Ureter (tissue), 1 donor: ENCODE measurements around the gene NMD3. TPM values are rescaled to one million over a fixed set of nuclear protein-coding genes. Genes with fewer than 3 reads are reported as not detected.

Source experiments
- DNase-seq: peaks from one replicate; pipeline ENCODE4 v3.0.0-alpha.2; 2020; ENCODE audit warnings: low spot score
- total RNA-seq: library from RNA; stranded (reverse); gene quantifications from one replicate; pipeline ENCODE4 v1.2.4, GENCODE V29; 2023
- donor health status: DM: yes; HTN: yes; CAD: no.

Gene NMD3
- total RNA-seq, 1 donor from 2014 or later = 67.2 TPM

DNA sequence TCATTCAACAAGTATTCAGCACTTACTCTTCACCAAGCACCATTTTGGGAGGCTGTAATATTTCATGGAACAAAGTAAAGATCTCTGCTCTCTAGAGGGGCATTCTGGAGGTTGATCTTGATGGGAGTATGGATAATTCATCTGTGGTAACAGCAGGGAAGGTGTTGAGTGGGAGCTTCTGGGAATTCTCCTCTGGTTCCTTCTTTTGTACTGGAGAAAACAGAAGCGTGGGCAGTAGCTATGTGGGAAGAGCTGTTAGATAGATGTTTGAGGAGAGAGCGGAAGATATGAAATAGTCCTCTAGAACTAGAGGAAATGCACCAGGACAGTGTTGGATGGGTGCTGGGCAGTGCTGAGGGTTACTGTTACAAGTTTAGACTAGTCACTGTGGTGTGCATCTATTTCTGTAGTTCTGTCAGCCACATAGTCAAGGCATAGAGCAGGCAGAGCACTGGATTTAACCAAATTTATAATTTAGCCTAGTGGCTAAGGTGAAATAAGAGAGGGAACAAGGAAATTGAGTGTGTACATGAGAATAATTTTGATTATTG is 9.6 kb downstream of the NMD3 start:
- no peak for DNase-seq

DNA sequence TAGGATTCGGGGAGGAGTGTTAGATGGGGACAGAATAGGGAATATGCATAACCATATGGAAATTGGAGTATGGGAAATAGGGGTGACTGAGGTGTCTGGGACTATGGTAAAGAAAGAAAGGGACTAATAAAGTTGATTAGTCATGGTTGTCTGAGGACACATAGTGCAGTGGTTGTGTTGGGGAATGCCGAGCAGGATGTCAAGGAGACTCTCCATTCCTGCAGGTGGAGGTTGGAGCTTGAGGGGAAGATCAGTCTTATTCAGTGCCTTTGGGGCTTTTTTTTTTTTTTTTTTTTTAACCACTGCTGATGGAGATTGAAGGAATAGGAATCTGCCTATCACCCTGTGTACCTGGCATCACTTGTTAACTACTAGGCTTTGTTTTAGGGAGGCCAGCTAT is 10.8 kb downstream of the NMD3 start:
- DNase-seq = no peak

DNA sequence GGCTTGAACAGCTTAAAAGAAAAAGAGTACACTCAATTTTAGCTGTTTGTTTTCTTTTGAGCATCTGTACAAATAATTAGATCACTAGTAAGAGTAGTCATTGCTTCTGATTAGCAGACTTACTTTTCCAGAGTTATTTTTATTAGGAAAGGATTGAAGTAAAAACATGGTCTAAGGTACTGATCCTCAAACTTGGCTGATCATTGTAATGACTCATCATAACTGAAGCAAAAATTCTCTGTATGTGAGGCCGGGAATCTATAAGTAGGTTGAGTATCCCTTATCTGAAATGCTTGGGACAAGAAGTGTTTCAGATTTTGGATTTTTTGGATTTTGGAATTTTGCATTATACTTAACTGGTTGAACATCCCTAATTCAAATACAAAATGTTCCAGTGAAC is 12.4 kb downstream of the NMD3 start:
- no peak for DNase-seq

DNA sequence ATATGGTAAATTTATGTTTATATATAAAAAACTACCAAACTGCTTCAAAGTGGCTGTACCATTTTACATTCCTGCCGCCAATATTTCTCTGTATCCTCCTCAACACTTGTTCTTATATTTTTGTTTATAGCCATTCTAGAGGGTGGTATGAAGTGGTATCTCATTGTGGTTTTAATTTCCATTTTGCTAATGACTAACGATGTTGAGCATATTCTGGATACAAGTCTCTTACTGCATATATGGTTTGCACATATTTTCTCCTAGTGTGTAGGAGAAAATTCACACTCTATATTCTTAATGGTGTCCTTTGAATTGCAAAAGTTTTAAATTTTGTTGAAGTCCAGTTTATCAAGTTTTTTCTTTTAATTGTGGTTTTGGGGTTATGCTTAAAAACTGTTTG is 15.1 kb downstream of the NMD3 start:
- no peak for DNase-seq

DNA sequence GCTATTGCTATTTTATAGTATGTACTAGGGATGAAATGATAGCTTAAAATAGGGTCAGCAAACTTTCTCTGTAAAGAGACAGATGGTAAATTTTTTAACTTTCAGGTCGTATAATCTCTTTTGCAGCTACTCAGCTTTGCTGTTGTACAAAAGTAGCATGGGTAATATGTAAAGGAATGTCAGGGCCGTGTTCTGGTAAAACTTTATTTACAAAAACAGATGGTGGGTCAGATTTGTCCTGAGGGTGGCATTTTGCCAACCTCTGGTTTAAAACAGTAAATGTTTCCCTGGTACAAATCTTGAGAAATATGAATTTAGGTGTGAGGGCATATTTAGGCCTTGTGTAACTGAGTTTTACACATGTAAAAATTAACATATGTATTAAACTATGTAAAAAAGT is 18.6 kb downstream of the NMD3 start:
- DNase-seq = no peak

DNA sequence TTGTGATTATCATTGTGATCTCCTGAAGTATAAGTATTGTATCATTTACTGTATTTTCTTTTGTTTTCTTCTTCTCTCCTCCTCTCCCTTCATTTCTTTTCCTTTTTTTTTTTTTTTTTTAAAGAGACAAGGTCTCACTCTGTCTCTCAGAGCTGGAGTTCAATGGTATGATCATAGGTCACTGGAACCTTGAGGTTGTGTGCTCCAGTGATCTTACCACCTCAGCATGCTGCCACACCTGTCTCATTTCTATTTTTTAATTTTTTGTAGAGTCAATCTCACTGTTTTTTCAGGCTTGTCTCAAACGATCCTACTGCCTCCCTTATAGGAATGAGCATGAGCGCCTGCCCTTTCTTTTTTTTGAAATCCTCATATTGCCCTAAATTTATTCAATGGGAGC is 23.4 kb downstream of the NMD3 start:
- DNase-seq = no peak

DNA sequence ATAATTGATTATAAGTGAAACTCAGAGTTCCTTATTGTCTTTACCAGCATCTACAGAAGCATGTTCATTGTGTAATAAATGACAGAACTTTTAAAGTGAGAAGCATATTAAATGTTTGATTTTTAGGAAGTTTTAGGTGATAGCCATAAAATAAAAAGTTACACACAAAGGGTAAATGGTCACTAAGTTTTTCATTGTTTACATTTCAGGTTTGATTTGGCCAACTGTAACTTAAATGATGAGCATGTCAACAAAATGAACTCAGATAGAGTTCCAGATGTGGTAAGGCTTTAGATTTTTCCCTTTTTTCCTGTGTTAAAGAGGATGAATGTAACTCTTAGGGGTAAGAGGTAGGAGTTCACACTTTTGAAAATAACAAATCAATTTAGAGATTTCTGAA is 25.9 kb downstream of the NMD3 start:
- no peak for DNase-seq

DNA sequence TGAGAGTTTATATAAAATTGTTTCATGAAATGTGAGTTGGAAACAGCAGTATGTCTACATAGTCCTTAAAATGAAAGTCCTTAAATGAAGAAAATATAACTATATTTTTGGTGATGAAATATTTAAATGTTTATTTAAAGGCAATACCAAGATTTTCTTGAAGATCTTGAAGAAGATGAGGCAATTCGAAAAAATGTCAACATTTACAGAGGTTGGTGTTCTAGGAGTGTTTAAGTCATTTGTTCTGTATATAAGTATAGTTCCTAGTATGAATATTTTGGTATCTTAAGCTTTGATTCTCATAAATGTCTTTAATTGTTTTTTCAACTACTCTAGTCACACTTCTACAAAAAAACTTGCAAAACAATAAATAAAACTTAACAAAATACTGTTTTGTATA is 29.0 kb downstream of the NMD3 start:
- DNase-seq = no peak

DNA sequence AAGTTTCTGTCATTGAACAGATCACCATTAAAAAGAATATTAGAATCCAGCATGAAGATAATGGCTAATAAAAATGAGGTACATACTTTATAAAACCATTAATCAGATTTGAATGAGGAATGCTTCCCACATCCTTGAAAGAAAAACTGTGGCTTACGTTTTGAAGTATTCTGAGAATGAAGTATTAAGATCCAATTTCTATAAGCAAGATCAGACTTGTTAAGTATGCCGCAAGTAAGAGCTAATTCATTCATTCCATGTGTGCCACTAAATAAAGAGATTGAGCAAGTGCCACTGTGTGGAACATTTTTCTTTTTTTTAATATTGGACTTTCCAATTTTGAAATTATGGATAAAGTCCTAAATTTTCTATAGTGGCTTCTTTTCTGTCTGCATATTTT is 30.6 kb downstream of the NMD3 start:
- DNase-seq = no peak

DNA sequence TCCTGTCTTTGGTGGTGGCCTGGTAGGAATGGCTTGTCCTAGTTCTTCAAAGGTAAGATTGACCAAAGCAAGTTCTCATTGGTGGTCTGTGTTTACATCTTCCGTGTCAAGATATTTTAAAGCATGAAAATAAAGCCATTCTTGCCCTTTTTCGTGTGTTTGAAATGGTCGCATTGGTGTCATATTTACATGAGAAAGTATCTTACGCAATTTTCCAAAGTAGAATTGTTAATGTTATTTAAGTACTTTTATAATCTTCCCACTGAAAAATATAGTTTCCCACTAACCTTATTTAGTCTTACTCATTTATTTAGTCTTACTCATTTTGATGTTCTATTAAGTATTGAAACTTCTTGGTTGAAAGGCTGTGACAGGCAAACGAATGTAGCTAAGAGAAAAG is 31.0 kb downstream of the NMD3 start:
- no peak for DNase-seq

DNA sequence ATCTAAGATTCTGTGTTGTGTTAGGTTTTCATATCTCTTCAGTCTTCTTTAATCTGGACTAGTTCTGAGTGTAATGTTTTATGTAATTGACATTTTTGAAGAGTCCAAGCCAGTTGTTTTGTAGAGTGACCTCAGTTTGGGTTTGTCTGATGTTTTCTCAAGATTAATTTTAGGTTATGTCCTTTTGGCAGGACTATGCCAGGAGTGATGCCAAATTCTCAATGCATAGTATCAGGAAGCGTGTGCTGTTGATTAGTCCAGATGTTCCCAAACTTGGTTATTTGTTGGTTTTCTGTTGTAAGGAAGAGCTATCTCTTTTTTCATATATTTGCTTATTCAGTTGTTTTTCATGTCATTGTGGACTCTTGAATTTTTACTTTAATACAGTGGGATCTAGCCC is 32.6 kb downstream of the NMD3 start:
- no peak for DNase-seq

DNA sequence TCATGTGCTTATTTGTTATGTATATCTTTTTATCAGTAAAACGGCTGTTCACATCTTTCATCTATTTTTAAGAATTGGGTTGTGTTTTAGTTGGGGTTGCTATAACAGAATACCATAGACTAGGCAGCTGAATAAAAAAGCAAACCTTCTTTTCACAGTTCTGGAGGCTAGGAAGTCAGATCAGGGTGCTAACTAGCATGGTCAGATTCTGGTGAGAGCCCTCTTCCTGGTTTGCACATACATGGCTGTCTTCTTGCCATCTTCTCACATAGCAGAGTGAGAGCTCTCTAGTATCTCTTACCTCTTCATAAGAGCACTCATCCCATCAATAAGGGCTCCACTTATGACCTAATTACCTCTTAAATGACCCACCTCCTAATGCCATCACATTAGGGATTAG is 33.8 kb downstream of the NMD3 start:
- DNase-seq = no peak

DNA sequence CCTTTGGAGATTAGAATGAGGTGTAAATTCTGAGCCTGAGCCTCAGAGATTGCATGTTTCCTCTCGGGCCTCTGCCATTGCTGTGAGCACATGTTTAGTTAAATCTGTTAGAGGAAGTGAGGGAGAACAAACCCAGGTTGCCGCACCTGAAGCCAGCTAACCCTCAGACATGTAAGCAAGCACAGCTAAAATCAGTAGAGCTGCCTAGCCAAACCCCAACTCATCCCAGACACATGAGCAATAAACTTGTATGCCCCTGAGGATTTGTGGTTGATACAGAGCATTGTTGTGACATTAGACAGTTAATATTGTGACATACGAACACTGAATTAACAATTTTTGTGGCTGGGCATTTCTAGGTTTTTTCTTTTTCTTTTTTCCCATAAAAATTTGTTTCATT is 41.9 kb downstream of the NMD3 start:
- DNase-seq = no peak

DNA sequence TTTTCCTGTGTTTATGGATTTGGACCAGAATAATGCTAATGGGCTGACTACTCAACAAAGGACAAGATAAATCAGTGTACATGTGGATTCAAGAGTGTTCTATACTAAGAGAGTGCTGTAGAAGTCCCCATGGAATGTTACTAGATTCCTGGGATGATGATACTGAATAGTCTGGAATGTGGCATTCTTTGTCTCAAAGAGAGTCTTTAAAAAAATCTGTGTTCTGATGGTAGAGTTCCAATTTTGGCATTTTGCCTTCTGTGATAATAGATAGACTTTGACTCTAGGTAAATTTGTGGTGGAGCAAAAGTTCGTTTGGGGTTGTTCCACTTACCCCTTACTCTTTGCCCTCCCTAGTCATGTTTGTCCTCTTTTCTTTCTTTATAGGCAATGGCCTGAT is 43.7 kb downstream of the NMD3 start:
- DNase-seq = no peak

DNA sequence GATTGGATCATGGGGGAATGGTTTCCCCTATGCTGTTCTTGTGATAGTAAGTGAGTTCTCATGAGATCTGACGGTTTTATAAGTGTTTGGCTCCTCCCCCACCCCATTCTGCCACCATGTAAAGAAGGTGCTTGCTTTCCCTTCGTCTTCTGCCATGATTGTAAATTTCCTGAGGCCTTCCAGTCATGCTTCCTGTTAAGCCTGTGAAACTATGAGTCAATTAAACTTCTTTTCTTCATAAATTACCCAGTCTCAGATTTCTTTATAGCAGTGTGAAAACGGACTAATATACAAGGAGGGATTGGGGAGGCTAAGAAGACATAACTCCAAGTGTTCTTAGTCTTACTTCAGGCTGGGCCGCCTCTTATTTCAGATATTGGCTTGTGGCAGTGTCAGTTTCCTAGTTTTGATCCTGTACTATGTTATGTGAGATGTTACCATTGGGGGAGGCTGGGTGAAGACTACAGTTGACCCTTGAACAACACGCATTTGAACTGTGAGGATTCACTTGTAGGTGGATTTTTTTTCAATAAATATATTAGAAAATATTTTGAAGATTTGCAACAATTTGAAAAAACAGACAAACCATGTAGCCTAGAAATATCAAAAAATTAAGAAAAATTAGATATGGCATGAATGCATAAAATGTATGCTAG is 44.9 kb downstream of the NMD3 start:
- no peak for DNase-seq

DNA sequence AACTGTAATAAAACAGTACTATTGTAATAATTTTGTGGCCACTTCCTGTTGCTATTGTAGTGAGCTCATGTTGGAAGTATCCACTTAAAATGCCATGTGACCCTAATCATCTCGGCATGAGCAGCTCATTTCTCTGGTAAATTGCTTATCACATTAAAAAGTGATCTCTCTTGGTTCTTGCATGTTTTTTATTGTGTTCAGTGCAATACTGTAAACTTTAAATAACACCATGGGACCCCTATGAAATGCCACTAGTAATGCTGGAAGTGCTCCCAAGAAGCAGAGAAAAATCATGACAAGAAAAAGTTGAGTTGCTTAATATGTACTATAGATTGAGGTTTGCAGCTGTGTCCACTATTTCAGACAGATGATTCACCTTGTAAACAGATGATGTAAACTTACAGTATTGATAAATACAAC is 45.6 kb downstream of the NMD3 start:
- DNase-seq = no peak

DNA sequence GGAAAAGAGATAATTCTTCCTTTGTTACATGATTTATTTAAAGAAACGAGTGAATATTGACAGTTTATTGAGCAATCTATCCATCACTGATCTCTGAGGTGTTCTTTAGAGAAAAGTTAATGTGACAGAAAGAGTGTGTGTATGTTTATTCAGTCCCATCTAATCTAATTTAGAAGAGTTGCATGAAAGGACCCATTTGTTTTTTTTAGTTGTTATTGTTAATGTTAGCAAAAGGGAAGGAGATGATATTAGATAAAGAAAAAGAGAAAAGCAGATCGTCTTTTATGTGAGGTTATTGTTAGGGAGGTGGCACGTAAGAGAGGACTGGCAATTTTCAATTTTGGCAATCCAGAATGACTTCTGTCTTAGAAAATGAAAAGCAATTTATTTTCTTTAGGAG is 46.5 kb downstream of the NMD3 start:
- DNase-seq = no peak

DNA sequence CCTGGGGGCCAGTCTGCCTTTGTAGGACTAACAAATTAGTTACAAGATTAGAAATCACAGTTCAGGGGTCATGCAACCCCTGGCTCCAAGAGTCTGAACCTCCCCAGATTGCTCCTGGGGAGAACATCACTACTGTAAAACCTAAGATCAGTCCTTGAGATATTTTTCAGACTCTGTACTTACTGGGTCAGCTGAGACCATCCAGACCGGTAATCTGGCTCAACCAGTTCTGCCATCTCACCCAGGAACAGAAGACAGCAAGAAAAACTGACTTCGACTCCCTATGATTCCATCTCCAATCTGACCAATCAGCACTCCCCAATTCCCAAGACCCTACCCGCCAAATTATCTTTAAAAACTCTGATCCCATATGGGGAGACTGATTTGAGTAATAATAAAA is 47.5 kb downstream of the NMD3 start:
- DNase-seq = no peak

DNA sequence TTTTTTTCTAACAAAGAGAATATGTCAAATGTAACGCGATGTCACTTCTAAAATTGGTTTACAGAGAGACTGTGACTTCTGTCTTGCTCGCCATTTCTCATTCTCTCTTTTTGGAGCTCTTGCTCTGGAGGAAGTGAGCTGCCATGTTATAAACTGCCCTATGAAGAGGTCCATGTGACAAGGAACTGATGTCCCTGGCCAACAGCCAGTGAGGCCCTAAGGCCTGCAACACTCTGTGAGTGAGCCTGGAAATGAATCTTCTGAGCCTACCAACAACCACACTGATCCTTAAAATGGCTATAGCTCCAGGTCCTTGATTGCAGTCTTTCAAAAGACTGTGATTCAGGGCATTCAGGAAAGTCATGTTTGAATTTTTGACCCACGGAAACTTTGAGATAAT is 49.9 kb downstream of the NMD3 start:
- no peak for DNase-seq

DNA sequence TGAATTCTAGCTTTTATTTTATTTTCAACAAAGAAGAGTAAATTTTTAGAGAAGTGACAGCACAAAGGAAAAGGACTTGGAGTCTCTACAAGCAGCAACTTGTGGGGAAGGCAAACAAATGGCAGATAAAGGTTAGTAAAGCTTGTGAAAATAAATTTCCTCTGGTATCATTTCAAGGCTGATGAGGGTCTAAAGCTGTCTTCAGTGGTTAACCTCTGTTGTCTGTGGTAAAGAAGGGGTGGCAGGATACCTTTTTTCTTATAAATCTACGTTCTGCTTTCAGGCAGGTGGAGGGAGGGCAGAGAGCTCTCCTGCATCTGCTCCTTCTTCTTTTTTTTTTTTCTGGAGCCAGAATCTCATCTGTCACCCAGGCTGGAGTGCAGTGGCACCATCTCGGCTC is 50.5 kb downstream of the NMD3 start:
- DNase-seq = no peak

DNA sequence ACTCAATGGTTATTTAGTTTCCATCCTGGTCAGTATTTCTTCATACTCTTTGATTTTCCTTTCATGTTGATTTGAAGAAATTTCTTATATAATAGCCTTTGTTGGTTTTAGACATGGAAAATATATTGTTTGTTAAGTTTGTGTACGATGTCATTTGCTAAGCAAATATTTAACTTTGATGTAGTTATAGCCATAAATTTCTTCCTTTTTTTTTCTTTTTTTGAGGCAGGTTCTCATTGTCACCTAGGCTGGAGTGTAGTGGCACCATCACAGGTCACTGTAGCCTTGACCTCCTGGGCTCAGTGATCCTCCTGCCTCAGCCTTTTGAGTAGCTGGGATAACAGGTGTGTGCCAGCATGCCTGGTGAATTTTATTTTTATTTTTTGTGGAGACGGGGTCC is 51.4 kb downstream of the NMD3 start:
- DNase-seq = no peak

DNA sequence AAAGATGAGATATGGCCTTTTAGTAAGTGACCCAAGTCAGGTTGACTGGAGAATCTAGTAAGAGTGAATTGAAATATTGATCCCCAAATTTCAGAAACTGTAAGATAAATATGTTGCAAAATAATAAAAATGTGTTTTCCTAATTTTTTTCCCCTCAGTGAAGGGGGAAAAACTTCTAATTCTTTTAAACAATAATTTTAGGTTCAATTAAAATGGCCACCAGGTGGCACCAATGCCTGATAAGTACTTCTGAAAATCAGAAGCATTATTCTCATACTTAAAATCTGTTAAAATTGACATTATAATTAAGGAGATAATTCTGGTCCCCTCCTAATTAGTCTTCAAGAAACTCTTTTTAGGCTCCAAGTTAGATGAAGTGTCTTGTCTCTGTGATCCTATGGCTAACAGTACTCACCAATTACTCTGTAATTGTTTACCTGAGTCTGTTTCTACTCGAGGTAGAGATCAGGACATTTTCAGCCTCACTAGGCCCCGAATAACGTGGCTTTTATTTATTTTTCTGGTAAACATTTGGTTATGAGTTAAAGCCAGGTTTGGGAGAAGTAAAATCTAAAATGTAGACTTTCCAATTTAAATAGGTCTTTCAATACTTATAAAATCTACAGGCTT is 52.6 kb downstream of the NMD3 start:
- no peak for DNase-seq

DNA sequence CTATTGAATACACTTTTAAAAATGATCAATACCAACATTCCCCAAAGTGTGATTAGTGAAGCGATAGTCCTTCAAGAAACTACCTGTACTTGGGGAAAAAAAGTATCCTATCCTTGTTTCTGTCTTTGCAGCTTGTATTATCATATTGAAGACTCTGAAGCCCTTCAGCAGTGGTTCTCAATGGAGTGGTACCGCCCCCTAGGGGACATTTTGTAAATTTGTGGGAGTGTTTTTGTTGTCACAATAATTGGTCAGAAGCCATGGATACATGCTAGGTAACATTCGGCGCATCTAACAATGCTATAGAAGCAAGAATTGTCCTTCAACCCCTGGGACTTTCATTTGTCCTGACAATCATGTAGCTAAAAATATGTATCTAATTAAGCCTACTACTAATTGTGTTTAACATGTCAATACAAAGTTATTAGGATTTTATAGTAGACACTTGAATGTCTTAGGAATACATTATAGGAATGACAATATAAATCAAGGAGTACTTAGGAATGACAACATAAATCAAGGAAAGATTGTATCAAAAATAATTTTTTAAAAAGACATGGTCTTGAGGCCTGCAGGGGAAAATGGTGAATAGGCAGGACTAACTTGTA is 53.7 kb downstream of the NMD3 start:
- no peak for DNase-seq
